Endodermal cell (in vitro differentiated cells): Measurements from ENCODE around the gene KCNQ5. TPM values are rescaled to one million over a fixed set of nuclear protein-coding genes. Genes with fewer than 3 reads are reported as not detected.

Source experiments
- DNase-seq: peaks from one replicate; pipeline ENCODE4 v3.0.0-alpha.2; 2017
- H3K27ac ChIP-seq: 2 replicates; pipeline ENCODE4 v1.5.1; 2013; ENCODE audit warnings: mild to moderate bottlenecking, low read depth, low read length, moderate library complexity
- H3K27me3 ChIP-seq: 2 replicates; pipeline ENCODE4 v1.6.1; 2013; ENCODE audit warnings: mild to moderate bottlenecking, low read length, moderate library complexity; ENCODE audit not compliant: insufficient read depth, control insufficient read depth, poor library complexity, severe bottlenecking
- H3K36me3 ChIP-seq: 2 replicates; pipeline ENCODE4 v1.7.0; 2013; ENCODE audit warnings: mild to moderate bottlenecking, low read length, moderate library complexity; ENCODE audit not compliant: control insufficient read depth, insufficient read depth
- H3K4me1 ChIP-seq: one replicate; pipeline ENCODE4 v1.7.0; 2013; ENCODE audit warnings: low read length; ENCODE audit not compliant: control insufficient read depth, insufficient read depth
- H3K4me3 ChIP-seq: 2 replicates; pipeline ENCODE4 v1.5.1; 2013; ENCODE audit warnings: mild to moderate bottlenecking, low read length, moderate library complexity
- H3K9ac ChIP-seq: 2 replicates; pipeline ENCODE4 v1.6.1; 2013; ENCODE audit warnings: mild to moderate bottlenecking, low read length, moderate library complexity; ENCODE audit not compliant: poor library complexity, severe bottlenecking; ENCODE audit errors: extremely low read depth
- H3K9me3 ChIP-seq: 2 replicates; pipeline ENCODE4 v1.6.1; 2013; ENCODE audit warnings: mild to moderate bottlenecking, low read length, moderate library complexity; ENCODE audit not compliant: control insufficient read depth
- H3K27ac Mint-ChIP-seq: 2 replicates; pipeline ENCODE4 v1.8.0; 2020; ENCODE audit warnings: mixed read lengths
- H3K27me3 Mint-ChIP-seq: 2 replicates; pipeline ENCODE4 v1.8.0; 2021; ENCODE audit warnings: mild to moderate bottlenecking, mixed read lengths; ENCODE audit not compliant: insufficient read depth
- H3K36me3 Mint-ChIP-seq: 2 replicates; pipeline ENCODE4 v1.8.0; 2020; ENCODE audit warnings: low read depth, mixed read lengths
- H3K4me1 Mint-ChIP-seq: 2 replicates; pipeline ENCODE4 v1.8.0; 2020; ENCODE audit warnings: mixed read lengths
- H3K4me3 Mint-ChIP-seq: 2 replicates; pipeline ENCODE4 v1.8.0; 2020; ENCODE audit warnings: mild to moderate bottlenecking, moderate library complexity, mixed read lengths
- H3K9me3 Mint-ChIP-seq: 2 replicates; pipeline ENCODE4 v1.8.0; 2020; ENCODE audit warnings: mild to moderate bottlenecking, mixed read lengths
- WGBS, 2 experiments: methylation state at CpG; one replicate each; pipeline versions ENCODE4 v1.1.5 to v1.1.7; 2013; ENCODE audit warnings: missing lambda C conversion rate in 2 of 2, mixed read lengths in 1 of 2; ENCODE audit not compliant: insufficient coverage in 1 of 2, insufficient read length in 1 of 2; 5-methylcytosine and 5-hydroxymethylcytosine counted together
- total RNA-seq, 2 donors: library from RNA; stranded (reverse); fragmentation: NEBNext Ultra II Directional in 1 of 2; extraction: Animal tissue kit (Norgen Biotek cat#: 25700) in 1 of 2; gene quantifications; 2 replicates in 1 of 2; 3 replicates in 1 of 2; pipeline ENCODE4 v1.2.1, GENCODE V29; 2021
- TF ChIP-seq, protein P1 (sequence below): fragments of 200-600 bp; sonication (generic); conservative IDR thresholded peaks from 2 replicates; pipeline ENCODE4 v1.5.0; 2021; ENCODE audit warnings: antibody characterized with exemption, mild to moderate bottlenecking

KCNQ5 gene
- total RNA-seq, 2 donors from 2014 or later, result 2.4 to 8.3 TPM

DNA sequence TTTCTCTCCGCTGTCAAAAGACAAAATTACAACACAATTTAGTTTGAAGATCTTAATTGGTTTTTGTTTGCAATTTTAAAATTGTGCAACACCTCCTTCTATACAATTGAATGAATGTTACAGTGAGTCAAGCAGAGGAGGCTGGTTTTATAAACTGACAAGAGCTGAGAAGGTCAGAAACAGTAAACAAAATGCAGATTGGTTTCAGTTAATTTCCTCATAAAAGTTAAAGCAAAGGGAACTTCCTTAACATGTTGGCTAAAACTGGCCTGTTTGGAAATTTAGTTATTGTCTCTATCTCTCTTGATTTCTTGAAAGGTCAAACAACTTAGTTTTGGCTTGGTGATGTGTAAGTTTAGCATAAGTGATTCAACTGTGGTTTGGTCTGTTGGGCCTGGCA is 581.2 kb downstream of the KCNQ5 start:
- no peak overlapping the region for H3K4me3 Mint-ChIP-seq
- DNase-seq, result no peak

DNA sequence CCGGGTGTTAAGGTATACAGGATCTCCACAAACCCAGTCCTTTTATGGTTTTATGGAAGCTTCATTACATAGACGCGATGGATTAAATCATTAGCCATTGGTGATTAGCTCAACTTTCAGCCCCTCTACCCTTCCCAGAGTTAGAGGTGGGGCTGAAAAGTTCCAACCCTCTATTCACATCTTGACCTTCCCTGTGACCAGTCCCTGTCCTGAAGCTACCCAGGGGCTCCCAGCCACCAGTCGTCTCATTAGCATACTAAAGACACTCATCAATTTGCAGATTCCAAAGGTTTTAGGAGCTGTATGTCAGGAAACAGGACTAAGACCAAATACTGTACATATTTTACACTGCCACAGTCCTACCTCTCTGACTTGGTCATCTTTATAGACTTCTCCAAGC is 582.4 kb downstream of the KCNQ5 start:
- no peaks in the 10 kb centered on the region for H3K4me1 Mint-ChIP-seq
- no peaks in the 10 kb centered on the region for H3K27me3 ChIP-seq
- H3K27ac Mint-ChIP-seq, result no peak overlapping the region
- no peaks in the 10 kb centered on the region for H3K27me3 Mint-ChIP-seq
- no peak for DNase-seq
- TF ChIP-seq, protein P1, sequence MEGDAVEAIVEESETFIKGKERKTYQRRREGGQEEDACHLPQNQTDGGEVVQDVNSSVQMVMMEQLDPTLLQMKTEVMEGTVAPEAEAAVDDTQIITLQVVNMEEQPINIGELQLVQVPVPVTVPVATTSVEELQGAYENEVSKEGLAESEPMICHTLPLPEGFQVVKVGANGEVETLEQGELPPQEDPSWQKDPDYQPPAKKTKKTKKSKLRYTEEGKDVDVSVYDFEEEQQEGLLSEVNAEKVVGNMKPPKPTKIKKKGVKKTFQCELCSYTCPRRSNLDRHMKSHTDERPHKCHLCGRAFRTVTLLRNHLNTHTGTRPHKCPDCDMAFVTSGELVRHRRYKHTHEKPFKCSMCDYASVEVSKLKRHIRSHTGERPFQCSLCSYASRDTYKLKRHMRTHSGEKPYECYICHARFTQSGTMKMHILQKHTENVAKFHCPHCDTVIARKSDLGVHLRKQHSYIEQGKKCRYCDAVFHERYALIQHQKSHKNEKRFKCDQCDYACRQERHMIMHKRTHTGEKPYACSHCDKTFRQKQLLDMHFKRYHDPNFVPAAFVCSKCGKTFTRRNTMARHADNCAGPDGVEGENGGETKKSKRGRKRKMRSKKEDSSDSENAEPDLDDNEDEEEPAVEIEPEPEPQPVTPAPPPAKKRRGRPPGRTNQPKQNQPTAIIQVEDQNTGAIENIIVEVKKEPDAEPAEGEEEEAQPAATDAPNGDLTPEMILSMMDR, result no peak
- no peaks in the 10 kb centered on the region for H3K4me1 ChIP-seq
- H3K36me3 ChIP-seq, result no peaks in the 10 kb centered on the region
- 82% methylated on average over 4 of the region's 4 CpGs for WGBS, 2 experiments
- H3K27ac ChIP-seq, result no peak overlapping the region
- no peak overlapping the region for H3K9ac ChIP-seq
- no peaks in the 10 kb centered on the region for H3K9me3 ChIP-seq
- H3K4me3 ChIP-seq, result no peak overlapping the region
- no peak overlapping the region for H3K4me3 Mint-ChIP-seq
- H3K36me3 Mint-ChIP-seq, result no peaks in the 10 kb centered on the region
- H3K9me3 Mint-ChIP-seq, result peaks cover 19% of the 10 kb centered on the region

More for the DNA sequence above, 581.2 kb downstream of the KCNQ5 start:
- Histone ChIP-seq H3K36me3 (no peaks in the 10 kb centered on the region), H3K4me3 (no peak overlapping the region), H3K9ac (no peak overlapping the region), H3K9me3 (no peaks in the 10 kb centered on the region), H3K4me1 (no peaks in the 10 kb centered on the region), H3K27ac (no peak overlapping the region), H3K27me3 (no peaks in the 10 kb centered on the region)
- TF ChIP-seq, protein P1, result no peak
- H3K4me1 Mint-ChIP-seq, result peaks cover 4% of the 10 kb centered on the region
- H3K27ac Mint-ChIP-seq, result no peak overlapping the region
- H3K27me3 Mint-ChIP-seq, result no peaks in the 10 kb centered on the region
- H3K9me3 Mint-ChIP-seq, result peaks cover 19% of the 10 kb centered on the region
- 100% methylated on average over 1 of the region's 1 CpG; no CpG with 5 or more reads in 1 of the 2 experiments for WGBS, 2 experiments
- no peaks in the 10 kb centered on the region for H3K36me3 Mint-ChIP-seq

DNA sequence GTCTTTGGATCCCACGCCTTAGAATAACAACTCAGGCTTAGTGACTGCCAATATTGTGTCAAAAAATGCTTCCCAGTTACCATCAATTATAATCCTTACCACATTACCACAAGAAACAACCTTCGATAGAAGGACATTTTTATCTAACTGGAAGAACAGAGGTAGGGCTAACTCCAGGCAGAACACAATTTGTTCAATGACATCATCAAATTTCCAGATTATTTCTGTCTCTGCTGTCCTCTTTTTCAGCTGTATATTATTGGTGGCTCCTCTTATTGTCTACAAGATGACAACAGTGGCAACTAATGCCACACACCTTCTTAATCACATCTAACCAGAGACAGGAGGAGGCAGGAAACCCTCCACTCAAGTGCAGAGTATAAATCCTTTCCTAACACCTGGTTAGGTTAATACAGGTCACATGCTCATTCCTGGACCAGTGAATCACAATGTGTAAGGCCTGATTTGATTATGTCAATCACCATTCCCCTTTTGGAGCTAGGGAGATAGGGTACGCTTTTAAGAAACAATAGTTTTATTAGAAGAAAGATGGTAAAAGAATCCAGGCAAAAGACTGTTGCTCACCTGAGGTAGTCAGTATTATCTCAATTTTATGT is 585.5 kb downstream of the KCNQ5 start:
- Histone ChIP-seq H3K36me3 (no peaks in the 10 kb centered on the region), H3K27me3 (no peaks in the 10 kb centered on the region), H3K4me3 (no peak overlapping the region), H3K27ac (no peak overlapping the region), H3K4me1 (no peaks in the 10 kb centered on the region), H3K9me3 (no peaks in the 10 kb centered on the region), H3K9ac (no peak overlapping the region)
- Mint-ChIP-seq H3K27ac (no peak overlapping the region), H3K27me3 (no peaks in the 10 kb centered on the region), H3K4me3 (no peak overlapping the region), H3K9me3 (peaks cover 19% of the 10 kb centered on the region), H3K4me1 (no peaks in the 10 kb centered on the region), H3K36me3 (no peaks in the 10 kb centered on the region)
- DNase-seq, result no peak
- 67 to 90% methylated on average over 1 to 3 of the region's 3 CpGs for WGBS, 2 experiments
- TF ChIP-seq, protein P1, result no peak
